Spleen (tissue), 7 donors: ENCODE data around the gene DRD1.

Experiments used
- POLR2A ChIP-seq, 3 donors: fragments of 450-650 bp; IDR thresholded peaks; one replicate each; pipeline ENCODE4 v1.5.1; 2017; ENCODE audit warnings: antibody characterized with exemption in 3 of 3, mild to moderate bottlenecking in 1 of 3
- POLR2AphosphoS5 ChIP-seq, 3 donors: sonication (generic); formaldehyde crosslinking; IDR thresholded peaks; one replicate each; pipeline ENCODE4 v1.5.1; 2017; ENCODE audit warnings: antibody characterized with exemption in 3 of 3
- TF ChIP-seq, protein P1 (sequence below), 11 experiments: fragments of 200-600 bp in 7 of 11; fragments of 450-650 bp in 4 of 11; sonication (generic) in 4 of 11; IDR thresholded peaks in 8 of 11; conservative IDR thresholded peaks in 3 of 11; 1 replicate in 7 of 11; 2 replicates in 4 of 11; pipeline versions ENCODE4 v1.4.0 to v1.8.0; 2016 to 2021; ENCODE audit warnings: antibody characterized with exemption in 11 of 11, inconsistent platforms in 4 of 11, mild to moderate bottlenecking in 1 of 11
- donor health status: DM: no; HTN: no; CAD: no; lungs with moderate emphysema.
- donor health status: DM: no; HTN: no; CAD: no.
- donor health status: DM: no; HTN: no; CAD: no.

DNA sequence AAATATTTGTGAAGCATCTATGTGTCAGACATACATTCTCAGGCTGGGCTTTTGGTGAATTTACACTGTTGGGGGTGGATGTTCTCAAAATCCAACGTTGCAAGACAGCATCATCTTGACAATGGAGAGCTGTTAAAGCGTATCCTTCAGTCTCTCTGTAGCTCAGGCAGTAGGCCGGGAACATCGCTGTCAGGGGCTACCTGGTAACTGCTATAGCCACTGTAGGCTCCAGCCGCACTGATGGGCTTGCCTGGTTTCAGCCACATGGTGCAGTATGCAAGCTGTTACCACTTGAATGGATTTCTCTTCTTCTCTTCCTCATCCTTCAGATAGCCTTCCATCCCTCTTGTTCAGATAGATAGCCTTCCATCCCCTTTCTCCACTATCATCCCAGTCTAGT lies 51.7 kb downstream of the DRD1 start:
- no peak for TF ChIP-seq POLR2A (IDR thresholded peaks at IDR 0.05)
- TF ChIP-seq, protein P1, sequence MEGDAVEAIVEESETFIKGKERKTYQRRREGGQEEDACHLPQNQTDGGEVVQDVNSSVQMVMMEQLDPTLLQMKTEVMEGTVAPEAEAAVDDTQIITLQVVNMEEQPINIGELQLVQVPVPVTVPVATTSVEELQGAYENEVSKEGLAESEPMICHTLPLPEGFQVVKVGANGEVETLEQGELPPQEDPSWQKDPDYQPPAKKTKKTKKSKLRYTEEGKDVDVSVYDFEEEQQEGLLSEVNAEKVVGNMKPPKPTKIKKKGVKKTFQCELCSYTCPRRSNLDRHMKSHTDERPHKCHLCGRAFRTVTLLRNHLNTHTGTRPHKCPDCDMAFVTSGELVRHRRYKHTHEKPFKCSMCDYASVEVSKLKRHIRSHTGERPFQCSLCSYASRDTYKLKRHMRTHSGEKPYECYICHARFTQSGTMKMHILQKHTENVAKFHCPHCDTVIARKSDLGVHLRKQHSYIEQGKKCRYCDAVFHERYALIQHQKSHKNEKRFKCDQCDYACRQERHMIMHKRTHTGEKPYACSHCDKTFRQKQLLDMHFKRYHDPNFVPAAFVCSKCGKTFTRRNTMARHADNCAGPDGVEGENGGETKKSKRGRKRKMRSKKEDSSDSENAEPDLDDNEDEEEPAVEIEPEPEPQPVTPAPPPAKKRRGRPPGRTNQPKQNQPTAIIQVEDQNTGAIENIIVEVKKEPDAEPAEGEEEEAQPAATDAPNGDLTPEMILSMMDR (IDR thresholded peaks at IDR 0.05 in 8 of 11, conservative IDR thresholded peaks at IDR 0.05 in 3 of 11): no peak
- TF ChIP-seq POLR2AphosphoS5 (IDR thresholded peaks at IDR 0.05): no peak
